ENCODE data around the gene ST6GAL1.
A peak's percentile ranks its signal among the peaks of the same experiment; 100 is the strongest.
"Not testable (repeated sequence)": the region's sequence is repeated elsewhere in the genome, so short reads cannot be mapped to it uniquely, and the experiment has no call there.

ST6GAL1 gene

GRCh38 chr3:187021748-187022402 lies 91.5 kb downstream of the ST6GAL1 start:
- no peak for DNase-seq (ENCODE audit: low read depth)

- no peak for DNase-seq (ENCODE audit: low read depth)
Measured at GRCh38 chr3:187022403-187023029, 92.2 kb downstream of the ST6GAL1 start.

GRCh38 chr3:187023340-187023739 lies 93.0 kb downstream of the ST6GAL1 start:
- not testable (repeated sequence) for DNase-seq (ENCODE audit: low read depth)

GRCh38 chr3:187024536-187025226 lies 94.4 kb downstream of the ST6GAL1 start:
- no peak for DNase-seq (ENCODE audit: low read depth)

DNA sequence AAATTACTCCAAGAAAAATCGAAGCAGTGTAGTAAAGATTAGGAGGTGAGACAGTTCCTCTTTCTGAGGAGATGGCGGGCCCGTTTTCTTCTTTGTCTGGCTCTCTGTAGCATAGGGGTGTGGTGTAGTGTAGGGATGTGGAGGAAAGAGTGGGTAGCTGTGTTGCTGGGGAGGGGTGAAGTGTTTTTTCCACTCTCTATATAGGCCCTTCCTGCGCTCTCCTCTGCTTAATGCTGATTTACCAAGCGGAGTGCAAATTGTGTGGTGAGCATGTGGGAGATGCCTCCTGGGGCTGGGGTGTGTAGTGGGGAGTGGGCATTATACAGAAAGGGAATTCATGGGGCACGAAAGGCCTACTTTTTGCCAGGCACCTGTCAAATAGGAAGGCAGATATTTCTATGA lies 94.9 kb downstream of the ST6GAL1 start:
- DNase-seq (ENCODE audit: low read depth): peak; percentile 33

- DNase-seq (ENCODE audit: low read depth): no peak
Measured at GRCh38 chr3:187025656-187026316, 95.5 kb downstream of the ST6GAL1 start.

DNA sequence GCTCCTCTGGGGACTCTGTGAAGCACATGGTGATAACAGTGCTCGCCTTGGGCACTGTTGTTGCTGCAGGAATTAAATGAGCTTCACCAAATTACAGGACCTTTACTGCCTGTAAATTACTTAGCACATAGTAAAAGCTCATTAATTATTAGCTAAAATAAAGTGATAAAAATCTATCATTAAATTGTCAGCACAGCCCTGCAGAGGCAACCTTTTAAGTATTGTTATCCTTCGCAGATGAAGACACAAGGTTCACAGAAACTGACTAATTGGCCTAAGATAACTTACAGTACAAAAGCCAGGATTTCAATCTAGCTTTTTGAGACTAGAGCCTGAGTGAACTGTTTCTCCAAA lies 96.0 kb downstream of the ST6GAL1 start:
- DNase-seq (ENCODE audit: low read depth): no peak

DNA sequence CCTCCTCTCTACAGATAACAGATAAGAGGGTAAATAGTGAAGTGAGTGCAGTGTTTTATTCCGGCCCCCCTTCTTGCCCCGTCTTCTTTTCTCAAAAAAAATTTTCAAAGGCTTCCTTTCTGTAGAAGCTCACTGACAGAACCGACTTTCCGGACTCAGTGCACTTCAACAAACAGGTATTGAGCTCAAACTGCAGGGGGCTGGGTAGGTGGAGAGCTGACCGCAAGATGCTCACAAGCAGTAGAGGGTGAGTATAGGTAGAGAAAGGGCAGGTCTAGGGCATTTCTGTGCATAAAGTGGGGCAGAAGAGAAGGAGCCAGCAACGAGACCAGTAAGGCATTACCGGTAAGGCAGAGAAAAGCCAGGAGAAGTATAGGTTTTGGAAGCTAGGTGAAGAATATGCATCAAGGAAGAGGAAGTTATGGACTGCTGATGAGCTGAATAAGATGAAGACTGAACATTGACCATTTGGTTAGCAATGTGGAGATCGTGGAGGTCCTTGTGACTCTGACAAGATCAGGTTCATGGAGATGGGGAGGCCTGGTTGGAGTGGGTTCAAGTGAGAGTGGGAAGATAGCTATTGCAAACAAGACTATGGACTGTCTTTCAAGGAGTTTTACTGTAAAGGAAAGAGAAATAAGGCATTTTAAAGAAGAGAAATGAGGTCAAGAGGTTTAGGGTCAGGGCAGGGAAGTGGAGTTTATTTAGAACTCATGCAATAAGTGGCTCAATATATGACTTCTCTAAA lies 97.4 kb downstream of the ST6GAL1 start:
- DNase-seq (ENCODE audit: low read depth): peak; percentile 60

GRCh38 chr3:187031934-187032333 lies 101.6 kb downstream of the ST6GAL1 start:
- DNase-seq (ENCODE audit: low read depth): no peak

DNA sequence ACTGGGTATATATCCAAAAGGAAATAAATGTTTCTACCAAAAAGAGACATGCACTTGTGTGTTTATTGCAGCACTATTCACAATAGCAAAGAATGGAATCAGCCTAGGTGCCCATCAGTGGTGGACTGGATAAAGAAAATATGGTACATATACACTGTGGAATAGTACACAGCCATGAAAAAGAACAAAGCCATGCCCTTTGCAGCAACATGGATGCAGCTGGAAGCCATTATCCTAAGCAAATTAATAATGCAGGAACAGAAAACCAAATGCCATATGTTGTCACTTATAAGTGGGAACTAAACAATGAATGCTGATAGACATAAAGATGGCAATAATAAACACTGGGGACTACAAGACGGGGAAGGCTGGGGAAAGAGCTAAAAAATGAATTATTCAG lies 106.1 kb downstream of the ST6GAL1 start:
- no peak for DNase-seq (ENCODE audit: low read depth)

GRCh38 chr3:187039100-187039722 lies 108.9 kb downstream of the ST6GAL1 start:
- no peak for DNase-seq (ENCODE audit: low read depth)

DNA sequence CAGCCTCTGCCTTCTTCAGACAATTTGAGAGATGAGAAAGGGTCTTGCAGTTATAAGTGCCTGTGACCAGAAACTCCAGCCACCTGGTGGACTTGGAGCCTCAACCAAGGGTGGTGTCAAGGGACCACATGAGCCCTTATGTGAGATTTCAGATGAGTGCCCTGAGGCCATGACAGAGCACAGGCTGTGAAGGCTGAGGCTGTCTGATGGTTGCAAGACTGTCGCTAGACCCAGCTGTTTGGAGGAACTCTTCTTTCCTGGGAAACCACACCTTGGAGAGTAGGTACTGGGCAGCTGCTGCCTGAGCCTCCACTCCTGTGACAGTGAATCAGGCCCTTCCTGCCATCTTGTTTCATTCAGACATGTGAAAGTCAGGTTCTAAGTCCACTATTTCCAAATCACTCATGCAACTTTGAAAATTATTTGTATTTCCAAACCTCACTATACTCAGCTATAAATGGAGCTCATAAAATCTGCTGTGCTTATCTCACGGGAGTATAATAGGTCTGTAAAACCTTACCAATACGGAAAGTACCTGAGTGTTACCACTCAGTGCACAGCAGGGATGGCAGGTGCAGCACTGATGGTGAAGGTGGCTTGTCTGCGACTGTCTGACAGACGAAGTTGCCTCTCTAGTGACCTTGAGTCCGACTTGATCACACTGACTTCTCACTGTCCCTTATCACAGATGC lies 109.5 kb downstream of the ST6GAL1 start:
- DNase-seq (ENCODE audit: low read depth): no peak

DNA sequence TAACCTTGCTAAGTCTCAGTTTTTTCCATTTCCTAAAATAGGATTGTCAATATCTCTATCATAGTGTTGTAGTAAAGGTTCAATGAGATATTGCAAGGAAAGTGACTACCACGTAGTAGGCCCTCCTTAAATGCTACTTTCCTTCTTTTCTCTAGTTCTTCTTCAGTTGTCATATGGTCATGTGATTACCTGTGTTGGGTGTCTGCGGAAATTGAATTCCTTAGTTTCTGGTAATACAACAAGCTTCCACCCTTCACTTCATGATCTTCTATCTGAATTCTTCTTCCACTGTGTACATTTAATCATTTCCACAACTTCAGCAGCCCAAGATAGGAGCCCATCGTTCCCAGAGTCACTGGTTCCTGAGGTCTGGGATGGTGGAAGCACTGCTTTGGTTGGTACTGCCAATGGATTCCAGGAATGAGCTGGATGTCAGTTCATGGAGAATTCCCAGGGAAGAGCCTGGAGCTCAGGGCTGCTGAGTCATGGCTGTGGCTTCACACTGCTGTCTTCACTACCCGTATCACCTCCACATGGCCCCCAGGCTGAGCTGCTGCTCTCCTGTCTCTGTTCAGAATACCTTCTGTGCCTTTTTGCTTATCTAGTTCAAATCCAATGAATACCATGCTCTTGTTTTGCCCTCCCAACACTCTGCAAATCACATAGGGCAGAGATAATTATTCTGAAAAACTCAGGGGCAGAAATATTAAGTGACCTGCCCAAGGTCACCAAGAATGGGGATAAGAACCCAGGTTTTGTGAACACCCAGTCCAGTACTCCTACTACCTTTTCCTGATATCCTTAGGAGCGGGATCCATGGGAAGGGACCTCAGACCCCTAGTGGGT lies 110.4 kb downstream of the ST6GAL1 start:
- DNase-seq (ENCODE audit: low read depth): no peak

DNA sequence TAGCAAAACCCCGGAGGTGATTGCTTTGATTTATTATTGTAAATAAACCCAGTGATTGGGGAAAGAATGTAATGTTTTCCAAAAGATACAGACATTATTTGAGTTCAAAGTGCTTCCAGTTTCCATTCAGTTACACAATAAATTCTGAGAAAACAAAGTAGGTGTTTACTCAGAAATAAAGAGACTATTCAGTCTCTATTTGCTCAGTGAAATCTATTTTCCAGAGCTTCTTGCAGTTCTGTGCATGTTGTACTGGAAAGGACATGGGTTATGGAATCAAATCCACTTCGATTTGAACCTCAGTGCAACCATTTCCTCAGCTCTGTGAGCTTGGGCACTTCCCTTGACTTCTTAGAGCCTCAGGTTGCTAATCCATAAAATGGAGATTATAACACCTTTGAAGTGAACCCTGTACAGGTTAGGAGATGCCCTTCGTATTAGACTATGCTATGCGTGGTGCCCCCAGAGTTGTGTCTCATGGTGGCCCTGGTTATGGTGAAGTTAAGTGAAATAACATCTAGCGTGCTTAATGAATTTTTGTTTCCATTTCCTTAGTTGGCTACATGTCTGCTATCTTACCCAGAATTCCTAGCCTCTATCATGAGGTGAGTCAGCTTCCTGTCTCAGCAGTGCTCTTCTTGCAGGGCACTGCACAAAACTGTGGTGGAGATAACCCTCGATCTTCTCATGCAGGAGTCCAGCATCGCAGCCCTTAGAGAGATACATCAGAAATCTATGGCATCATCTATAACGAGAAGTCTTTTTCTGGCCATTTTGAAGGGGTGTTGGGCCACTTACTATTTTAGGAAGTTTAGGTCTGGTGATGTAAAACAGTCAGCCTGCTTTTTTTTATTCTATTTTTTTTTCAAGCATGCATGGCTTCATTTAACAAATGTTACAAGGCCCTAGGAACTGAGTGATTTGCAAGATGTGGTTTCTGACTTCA lies 111.3 kb downstream of the ST6GAL1 start:
- DNase-seq (ENCODE audit: low read depth): peak; percentile 38

DNA sequence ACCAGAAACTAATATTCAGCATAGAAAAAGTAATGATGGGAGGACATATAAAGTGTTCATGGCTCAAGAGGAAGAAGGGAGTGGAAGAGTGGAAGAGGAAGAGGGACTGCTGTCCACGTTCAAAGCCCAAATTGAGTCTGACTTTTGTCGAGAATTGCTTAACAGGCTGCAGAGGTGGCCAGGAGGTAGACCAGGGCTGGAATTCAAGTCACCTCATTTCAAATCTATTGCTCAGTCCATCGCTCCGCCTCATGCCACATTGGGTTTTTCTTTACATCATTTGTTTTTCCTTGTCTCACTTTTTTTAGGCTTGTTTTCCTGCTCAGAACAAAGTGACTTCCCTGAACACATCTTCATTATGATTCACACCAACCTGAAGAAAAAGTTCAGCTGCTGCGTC lies 112.0 kb downstream of the ST6GAL1 start:
- no peak for DNase-seq (ENCODE audit: low read depth)

DNA sequence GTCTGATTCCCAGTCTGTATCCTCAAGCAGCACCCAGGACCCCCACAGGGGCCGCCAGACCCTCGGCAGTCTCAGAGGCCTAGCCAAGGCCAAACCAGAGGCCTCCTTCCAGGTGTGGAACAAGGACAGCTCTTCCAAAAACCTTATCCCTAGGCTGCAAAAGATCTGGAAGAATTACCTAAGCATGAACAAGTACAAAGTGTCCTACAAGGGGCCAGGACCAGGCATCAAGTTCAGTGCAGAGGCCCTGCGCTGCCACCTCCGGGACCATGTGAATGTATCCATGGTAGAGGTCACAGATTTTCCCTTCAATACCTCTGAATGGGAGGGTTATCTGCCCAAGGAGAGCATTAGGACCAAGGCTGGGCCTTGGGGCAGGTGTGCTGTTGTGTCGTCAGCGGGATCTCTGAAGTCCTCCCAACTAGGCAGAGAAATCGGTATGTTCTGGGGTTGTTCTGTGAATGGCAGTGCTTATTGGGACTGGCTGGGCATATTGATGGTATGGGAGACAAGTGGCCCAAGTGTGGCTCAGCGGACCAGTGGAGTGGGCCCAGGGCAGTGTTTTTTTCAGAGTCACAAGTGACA lies 112.6 kb downstream of the ST6GAL1 start:
- no peak for DNase-seq (ENCODE audit: low read depth)

- DNase-seq (ENCODE audit: low read depth): no peak
Measured at GRCh38 chr3:187044206-187044605, 113.9 kb downstream of the ST6GAL1 start.

DNA sequence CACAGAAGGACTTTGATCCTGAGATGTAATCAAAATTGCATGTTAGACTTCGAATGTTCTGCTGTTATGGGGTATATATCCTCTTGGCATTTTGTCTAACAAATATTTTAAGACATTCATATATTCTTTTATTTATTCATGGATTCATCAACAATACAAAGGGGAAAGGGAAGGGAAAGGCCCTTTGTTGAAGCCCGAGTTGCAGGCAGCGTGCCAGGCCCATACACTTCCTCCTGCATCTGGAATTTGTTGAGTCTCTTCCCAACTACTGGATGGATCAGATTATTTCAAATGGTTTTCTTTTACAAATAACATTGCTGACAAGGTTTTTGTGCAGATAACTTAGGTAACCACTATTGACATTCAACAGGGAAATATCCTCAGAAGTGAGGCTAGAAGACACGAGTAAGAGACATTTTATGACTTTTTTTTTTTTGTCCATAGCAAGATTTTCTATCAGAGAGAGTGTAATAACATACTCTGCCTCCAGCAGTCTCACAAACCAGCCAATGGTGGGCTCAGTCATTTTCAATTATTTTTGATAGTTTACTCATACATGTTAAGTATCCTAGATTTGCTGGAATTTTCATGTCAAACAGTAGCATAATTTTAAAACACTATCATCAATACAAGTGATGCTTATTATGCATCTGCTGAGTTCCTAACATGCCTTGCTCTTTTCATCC lies 114.7 kb downstream of the ST6GAL1 start:
- no peak for DNase-seq (ENCODE audit: low read depth)

Data from activated gamma-delta T cell treated with anti-CD3 and anti-CD28 coated beads, Interleukin-2, amount 50 U/mL, for 16 hours (primary cell).